Prostate gland (tissue), 2 donors: ENCODE results near the gene KIF26B.

Source experiments
- CTCF ChIP-seq, 4 experiments: fragments of 200-600 bp in 2 of 4; fragments of 450-650 bp in 2 of 4; sonication (generic) in 2 of 4; IDR thresholded peaks; 1 replicate in 3 of 4; 2 replicates in 1 of 4; pipeline ENCODE4 v1.5.1; 2016 to 2019; ENCODE audit warnings: antibody characterized with exemption in 4 of 4, mild to moderate bottlenecking in 2 of 4, moderate library complexity in 2 of 4
- POLR2A ChIP-seq: fragments of 450-650 bp; IDR thresholded peaks from one replicate; pipeline ENCODE4 v1.6.1; 2016; ENCODE audit warnings: antibody characterized with exemption, mild to moderate bottlenecking

GRCh38 chr1:245397771-245398170, 243.0 kb downstream of the KIF26B start:
- no peak for TF ChIP-seq CTCF (IDR thresholded peaks at IDR 0.05)
- TF ChIP-seq POLR2A, result no peak
